Activated CD8-positive, alpha-beta memory T cell treated with anti-CD3 and anti-CD28 coated beads, Interleukin-2, amount 10 ng/mL, durations not matched to agents 7 days and 5 days (primary cell): ENCODE results near the gene TBCD. TPM values are rescaled to one million over a fixed set of nuclear protein-coding genes. Genes with fewer than 3 reads are reported as not detected.
"Not testable (repeated sequence)": the region's sequence is repeated elsewhere in the genome, so short reads cannot be mapped to it uniquely, and the experiment has no call there.

Experiments used
- ATAC-seq: fragments of 150-1000 bp; cut with Tn5 transposase; one replicate; pipeline ENCODE4 v1.10.0; 2021; ENCODE audit warnings: moderate library complexity
- CTCF ChIA-PET: fragments of 350-600 bp; sonication (Branson Sonifier 250); formaldehyde crosslinking; loops from one replicate; lab custom pipeline; 2021; ENCODE audit warnings: antibody characterized with exemption; lab: Charles Lee
- DNase-seq: peaks from one replicate; pipeline ENCODE4 v3.0.0-alpha.2; 2020
- H3K27ac Mint-ChIP-seq: one replicate; pipeline ENCODE4 v1.8.0; 2021; ENCODE audit warnings: mild to moderate bottlenecking, mixed read lengths
- H3K27me3 Mint-ChIP-seq: one replicate; pipeline ENCODE4 v1.8.0; 2021; ENCODE audit warnings: mixed read lengths
- H3K36me3 Mint-ChIP-seq: one replicate; pipeline ENCODE4 v1.8.0; 2021; ENCODE audit warnings: mild to moderate bottlenecking, mixed read lengths
- H3K4me1 Mint-ChIP-seq: one replicate; pipeline ENCODE4 v1.8.0; 2021; ENCODE audit warnings: mixed read lengths
- H3K4me3 Mint-ChIP-seq: one replicate; pipeline ENCODE4 v1.8.0; 2021; ENCODE audit warnings: mild to moderate bottlenecking, moderate library complexity, mixed read lengths
- H3K9me3 Mint-ChIP-seq: one replicate; pipeline ENCODE4 v1.8.0; 2022; ENCODE audit warnings: low read depth, mixed read lengths
- total RNA-seq, 2 experiments: library from RNA; stranded (reverse); gene quantifications; one replicate each; pipeline ENCODE4 v1.2.3, GENCODE V29; 2021

TBCD gene
- total RNA-seq, 2 experiments from 2014 or later = 105 to 157 TPM

DNA sequence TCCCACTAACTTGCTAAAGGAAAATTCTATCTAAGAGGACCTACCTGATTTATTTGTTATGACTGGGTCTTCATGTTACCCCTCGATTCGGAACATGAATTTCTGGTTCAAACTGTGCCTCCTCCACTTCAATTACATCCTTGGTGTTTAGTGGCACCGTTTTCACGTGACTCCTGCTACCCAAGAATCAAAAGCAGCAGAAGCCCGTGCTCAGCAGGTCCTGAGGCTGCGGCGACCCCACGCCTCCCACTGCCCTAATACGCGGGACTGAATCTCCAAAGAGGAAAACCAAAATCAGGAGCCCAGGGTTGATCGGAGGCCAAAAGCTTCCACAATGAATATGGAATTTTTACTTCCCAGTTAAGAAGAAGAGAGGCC lies 233.6 kb downstream of the TBCD start:
- CTCF ChIA-PET = interaction anchor here (1.0 to 1.9 kb wide), 3 partner anchors 10 to 203 kb away, joined by 3 to 5 read pairs (median 4); no protein-coding TSS in a partner anchor

DNA sequence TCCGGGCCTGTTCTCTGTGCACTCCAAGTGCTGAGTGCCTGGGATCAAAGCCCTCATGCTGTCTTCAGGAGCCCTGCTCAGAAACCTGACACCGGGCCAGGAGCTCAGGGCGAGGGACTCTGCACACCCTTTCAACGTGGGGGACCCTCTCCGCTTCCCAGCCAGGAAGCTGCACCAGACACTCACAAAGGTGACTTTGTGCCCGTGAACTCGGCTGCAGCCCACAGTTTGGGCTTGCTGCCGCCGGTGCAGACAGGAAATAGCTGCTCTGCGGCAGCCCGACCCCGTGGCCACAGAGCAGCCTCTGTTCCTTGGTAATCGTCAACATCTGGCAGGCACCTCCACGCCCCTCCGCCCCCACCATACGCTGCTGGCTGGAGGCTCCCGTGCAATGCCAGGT lies 234.1 kb downstream of the TBCD start:
- H3K27ac Mint-ChIP-seq = peak overlapping the region; percentile 72
- H3K27me3 Mint-ChIP-seq = peaks cover 5% of the 10 kb centered on the region
- CTCF ChIA-PET = interaction anchor here (1.0 to 1.9 kb wide), 3 partner anchors 9 to 204 kb away, joined by 3 to 5 read pairs (median 4); no protein-coding TSS in a partner anchor
- DNase-seq (peak; percentile 88), ATAC-seq (peak; percentile 96)
- peak overlapping the region; percentile 51 for H3K4me3 Mint-ChIP-seq
- H3K9me3 Mint-ChIP-seq = no peaks in the 10 kb centered on the region
- peaks cover 38% of the 10 kb centered on the region for H3K36me3 Mint-ChIP-seq
- peaks cover 29% of the 10 kb centered on the region for H3K4me1 Mint-ChIP-seq

More for the DNA sequence above, 233.6 kb downstream of the TBCD start:
- Mint-ChIP-seq H3K36me3 (peaks cover 34% of the 10 kb centered on the region), H3K27me3 (peaks cover 5% of the 10 kb centered on the region), H3K4me3 (no peak overlapping the region), H3K4me1 (peaks cover 32% of the 10 kb centered on the region), H3K9me3 (no peaks in the 10 kb centered on the region), H3K27ac (no peak overlapping the region)
- DNase-seq = no peak
- no peak for ATAC-seq

DNA sequence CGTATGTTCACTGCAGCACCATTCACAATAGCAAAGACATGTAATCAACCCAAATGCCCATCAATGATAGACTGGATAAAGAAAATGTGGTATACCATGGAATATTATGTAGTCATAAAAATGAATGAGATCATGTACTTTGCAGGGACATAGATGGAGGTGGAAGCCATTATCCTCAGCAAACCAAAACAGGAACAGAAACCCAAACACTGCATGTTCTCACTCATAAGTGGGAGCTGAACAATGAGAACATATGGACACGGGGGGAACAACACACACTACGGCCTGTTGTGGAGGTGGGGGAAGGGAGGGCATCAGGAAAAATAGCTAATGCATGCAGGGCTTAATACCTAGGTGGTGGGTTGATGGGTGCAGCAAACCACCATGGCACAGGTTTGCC lies 237.2 kb downstream of the TBCD start:
- Mint-ChIP-seq H3K36me3 (peaks cover 57% of the 10 kb centered on the region), H3K9me3 (peaks cover 13% of the 10 kb centered on the region), H3K4me1 (peaks cover 31% of the 10 kb centered on the region)
- H3K27me3 Mint-ChIP-seq, H3K4me3 Mint-ChIP-seq, DNase-seq, CTCF ChIA-PET, ATAC-seq, H3K27ac Mint-ChIP-seq: not testable (repeated sequence)

DNA sequence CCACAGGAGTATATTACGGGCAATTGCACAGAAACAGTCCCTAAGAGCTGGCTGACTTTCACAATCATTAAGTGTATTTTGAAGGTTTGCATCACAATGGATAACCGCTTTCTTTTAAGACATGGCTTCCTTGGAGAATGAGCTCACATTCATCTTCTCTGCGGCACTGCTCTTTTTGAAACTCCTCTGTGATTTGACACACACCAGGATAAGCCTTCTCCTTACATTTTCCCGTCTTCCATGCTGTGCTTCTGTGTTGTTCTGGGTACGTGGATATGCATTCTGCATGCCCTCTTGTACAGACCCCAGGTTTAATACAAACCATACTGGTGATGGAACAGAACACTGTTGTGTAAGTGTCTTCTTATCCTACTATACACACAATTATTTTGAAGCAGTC lies 238.0 kb downstream of the TBCD start:
- DNase-seq (no peak), ATAC-seq (no peak)
- Mint-ChIP-seq H3K9me3 (peaks cover 13% of the 10 kb centered on the region), H3K36me3 (peaks cover 64% of the 10 kb centered on the region), H3K4me3 (no peak overlapping the region), H3K27ac (no peak overlapping the region), H3K27me3 (peaks cover 5% of the 10 kb centered on the region), H3K4me1 (peaks cover 29% of the 10 kb centered on the region)
- CTCF ChIA-PET = interaction anchor here (1.0 kb wide), 1 partner anchor 20 kb away, joined by 4 read pairs; no protein-coding TSS in a partner anchor

DNA sequence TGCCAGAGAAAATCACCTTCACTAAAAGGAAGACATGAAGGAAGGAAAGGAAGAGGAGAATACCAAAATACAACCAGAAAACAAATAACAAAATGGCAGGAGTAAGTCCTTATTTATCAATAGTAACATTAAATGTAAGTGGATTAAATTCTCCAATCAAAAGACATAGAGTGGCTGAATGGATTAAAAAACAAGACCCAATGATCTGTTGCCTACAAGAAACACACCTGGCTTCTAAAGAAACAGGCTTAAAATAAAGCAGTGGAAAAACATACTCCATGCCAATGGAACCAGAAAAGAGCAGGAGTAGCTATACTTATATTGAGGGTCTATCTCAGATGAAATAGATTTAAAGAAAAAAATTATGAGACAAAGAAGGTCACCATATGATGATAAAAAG lies 241.1 kb downstream of the TBCD start:
- H3K4me1 Mint-ChIP-seq = peaks cover 9% of the 10 kb centered on the region
- peaks cover under 1% of the 10 kb centered on the region for H3K27me3 Mint-ChIP-seq
- peaks cover 13% of the 10 kb centered on the region for H3K9me3 Mint-ChIP-seq
- no peak overlapping the region for H3K27ac Mint-ChIP-seq
- H3K36me3 Mint-ChIP-seq = peaks cover 73% of the 10 kb centered on the region
- DNase-seq (no peak), ATAC-seq (no peak)
- H3K4me3 Mint-ChIP-seq = no peak overlapping the region
- CTCF ChIA-PET = no interaction called here

Other genes starting within 250 kb of the TBCD start
- gene FOXK2, start 232.3 kb upstream of the TBCD start, total RNA-seq = 10 to 100 TPM; 81.7 to 85.1 TPM
- 10 to 100 TPM; 37.0 to 41.4 TPM for gene WDR45B, start 103.6 kb upstream of the TBCD start, total RNA-seq
- gene RAB40B, start 53.4 kb upstream of the TBCD start, total RNA-seq = 1 to 10 TPM in 1 of 2 experiments, under 1 TPM in 1; 0.47 to 1.4 TPM
- 10 to 100 TPM; 34.8 to 35.3 TPM for gene FN3KRP, start 35.4 kb upstream of the TBCD start, total RNA-seq
- 1 to 10 TPM; 1.2 to 2.7 TPM for gene FN3K, start 16.4 kb upstream of the TBCD start, total RNA-seq
- gene ZNF750, start 88.0 kb downstream of the TBCD start, total RNA-seq = not detected